Kidney tubule cell (primary cell): ENCODE data around the gene NEU4.
"Not testable (repeated sequence)": the region's sequence is repeated elsewhere in the genome, so short reads cannot be mapped to it uniquely, and the experiment has no call there.

ENCODE experiments used
- DNase-seq: peaks from one replicate; pipeline ENCODE4 v3.0.0-alpha.2; 2018; ENCODE audit warnings: low spot score

The NEU4 gene

GRCh38 chr2:241833756-241834526 lies 24.9 kb downstream of the NEU4 start:
- DNase-seq, result not testable (repeated sequence)

- no peak for DNase-seq
Observed at GRCh38 chr2:241834527-241835210, 25.7 kb downstream of the NEU4 start.

GRCh38 chr2:241835611-241836010 lies 26.6 kb downstream of the NEU4 start:
- DNase-seq, result no peak

- no peak for DNase-seq
Observed at GRCh38 chr2:241836292-241836691, 27.3 kb downstream of the NEU4 start.

GRCh38 chr2:241837197-241837965 lies 28.4 kb downstream of the NEU4 start:
- no peak for DNase-seq

- DNase-seq, result no peak
Observed at GRCh38 chr2:241841181-241842066, 32.4 kb downstream of the NEU4 start.

GRCh38 chr2:241842067-241842415 lies 33.0 kb downstream of the NEU4 start:
- no peak for DNase-seq

- no peak for DNase-seq
Observed at GRCh38 chr2:241842620-241843211, 33.7 kb downstream of the NEU4 start.

GRCh38 chr2:241843321-241844065 lies 34.5 kb downstream of the NEU4 start:
- no peak for DNase-seq

GRCh38 chr2:241844066-241844728 lies 35.2 kb downstream of the NEU4 start:
- peak; percentile 25 for DNase-seq

- no peak for DNase-seq
Observed at GRCh38 chr2:241844831-241845578, 36.0 kb downstream of the NEU4 start.

GRCh38 chr2:241846406-241846805 lies 37.4 kb downstream of the NEU4 start:
- no peak for DNase-seq

- no peak for DNase-seq
Observed at GRCh38 chr2:241848761-241849615, 40.0 kb downstream of the NEU4 start.

- DNase-seq, result no peak
Observed at GRCh38 chr2:241849616-241850543, 40.9 kb downstream of the NEU4 start.

- no peak for DNase-seq
Observed at GRCh38 chr2:241850544-241851324, 41.7 kb downstream of the NEU4 start.

- no peak for DNase-seq
Observed at GRCh38 chr2:241851325-241852115, 42.5 kb downstream of the NEU4 start.
